Vagina (tissue), 2 donors: ENCODE measurements around the gene EFNB2.

Experiments used
- CTCF ChIP-seq, 3 experiments: fragments of 450-650 bp in 2 of 3; fragments of 200-600 bp in 1 of 3; sonication (generic) in 1 of 3; IDR thresholded peaks; one replicate each; pipeline ENCODE4 v1.5.1; 2017 to 2019; ENCODE audit warnings: antibody characterized with exemption in 3 of 3, mild to moderate bottlenecking in 2 of 3, moderate library complexity in 2 of 3
- POLR2A ChIP-seq, 2 donors: fragments of 450-650 bp; IDR thresholded peaks; one replicate each; pipeline ENCODE4 v1.6.1; 2017; ENCODE audit warnings: antibody characterized with exemption in 2 of 2, mild to moderate bottlenecking in 2 of 2, moderate library complexity in 2 of 2

- TF ChIP-seq CTCF (IDR thresholded peaks at IDR 0.05) = no peak
- no peak for TF ChIP-seq POLR2A (IDR thresholded peaks at IDR 0.05)
Measured at GRCh38 chr13:106518512-106518911, 16.9 kb downstream of the EFNB2 start.
